MM.1S (cell line): ENCODE measurements around the gene ADRB2.

Experiments
- DNase-seq: peaks from one replicate; pipeline ENCODE4 v3.0.0-alpha.2; 2015
- H2AFZ ChIP-seq: fragments of 300-600 bp; sonication (generic); 2 replicates; pipeline ENCODE4 v1.6.0; 2016; ENCODE audit warnings: antibody characterized with exemption, low read length
- H3F3A ChIP-seq: fragments of 300-600 bp; sonication (generic); 2 replicates; pipeline ENCODE4 v1.6.1; 2016; ENCODE audit warnings: mild to moderate bottlenecking, antibody characterized with exemption, low read length, moderate library complexity, mixed read lengths; ENCODE audit not compliant: insufficient read depth
- H3K27ac ChIP-seq: fragments of 300-600 bp; sonication (generic); 2 replicates; pipeline ENCODE4 v1.5.1; 2016; ENCODE audit warnings: mild to moderate bottlenecking, low read length
- H3K27me3 ChIP-seq: fragments of 300-600 bp; sonication (generic); replicated peaks from 2 replicates; pipeline ENCODE4 v1.6.0; 2016; ENCODE audit warnings: low read length; ENCODE audit not compliant: insufficient read depth
- H3K36me3 ChIP-seq: fragments of 300-600 bp; sonication (generic); replicated peaks from 2 replicates; pipeline ENCODE4 v1.6.1; 2016; ENCODE audit warnings: mild to moderate bottlenecking, low read length, mixed read lengths; ENCODE audit not compliant: insufficient read depth
- H3K4me1 ChIP-seq: fragments of 300-600 bp; sonication (generic); 2 replicates; pipeline ENCODE4 v1.6.1; 2016; ENCODE audit warnings: low read length, mixed read lengths
- H3K4me2 ChIP-seq: fragments of 300-600 bp; sonication (generic); 2 replicates; pipeline ENCODE4 v1.6.0; 2016; ENCODE audit warnings: low read depth, low read length
- H3K4me3 ChIP-seq: fragments of 300-600 bp; sonication (generic); 2 replicates; pipeline ENCODE4 v1.5.1; 2016; ENCODE audit warnings: low read length, mixed read lengths
- H3K79me2 ChIP-seq: fragments of 300-600 bp; sonication (generic); 2 replicates; pipeline ENCODE4 v1.6.1; 2016; ENCODE audit warnings: mixed run types, low read length, mixed read lengths
- H3K9ac ChIP-seq: fragments of 300-600 bp; sonication (generic); 2 replicates; pipeline ENCODE4 v1.6.1; 2016; ENCODE audit warnings: low read length, mixed read lengths
- H3K9me2 ChIP-seq: fragments of 300-600 bp; sonication (generic); replicated peaks from 2 replicates; pipeline ENCODE4 v1.6.1; 2016; ENCODE audit warnings: mild to moderate bottlenecking, low read length, mixed read lengths; ENCODE audit not compliant: insufficient read depth
- H3K9me3 ChIP-seq: fragments of 300-600 bp; sonication (generic); replicated peaks from 2 replicates; pipeline ENCODE4 v1.6.1; 2016; ENCODE audit warnings: mild to moderate bottlenecking, low read length, mixed read lengths; ENCODE audit not compliant: insufficient read depth
- H4K20me1 ChIP-seq: fragments of 300-600 bp; sonication (generic); 2 replicates; pipeline ENCODE4 v1.6.1; 2016; ENCODE audit warnings: mild to moderate bottlenecking, low read length, moderate library complexity, mixed read lengths; ENCODE audit not compliant: insufficient read depth
- CTCF ChIP-seq: fragments of 300-600 bp; sonication (generic); IDR thresholded peaks from 2 replicates; pipeline ENCODE4 v1.5.1; 2016; ENCODE audit warnings: antibody characterized with exemption, low read length, mixed read lengths
- EZH2 ChIP-seq: fragments of 300-600 bp; sonication (generic); optimal IDR thresholded peaks from 2 replicates; pipeline ENCODE3; 2017; ENCODE audit warnings: low read depth, mild to moderate bottlenecking, antibody characterized with exemption, low read length, mixed read lengths
- EZH2phosphoT487 ChIP-seq: fragments of 300-600 bp; sonication (generic); IDR thresholded peaks from 2 replicates; pipeline ENCODE4 v1.6.1; 2018; ENCODE audit warnings: antibody characterized with exemption, low read length

Gene ADRB2

GRCh38 chr5:148781766-148782165 lies 44.6 kb upstream of the ADRB2 start:
- H3K79me2 ChIP-seq, result no peaks in the 10 kb centered on the region
- H3K9ac ChIP-seq, result no peak overlapping the region
- no peak overlapping the region for H3K4me2 ChIP-seq
- H3K27me3 ChIP-seq, result no peaks in the 10 kb centered on the region
- H2AFZ ChIP-seq, result no peak overlapping the region
- H3K27ac ChIP-seq, result no peak overlapping the region
- H3K9me2 ChIP-seq, result no peaks in the 10 kb centered on the region
- no peaks in the 10 kb centered on the region for H4K20me1 ChIP-seq
- no peak overlapping the region for H3K4me3 ChIP-seq
- no peak for TF ChIP-seq EZH2
- no peak for TF ChIP-seq EZH2phosphoT487
- no peak for TF ChIP-seq CTCF
- no peaks in the 10 kb centered on the region for H3K36me3 ChIP-seq
- no peak for DNase-seq
- no peaks in the 10 kb centered on the region for H3K4me1 ChIP-seq
- no peaks in the 10 kb centered on the region for H3F3A ChIP-seq
- no peaks in the 10 kb centered on the region for H3K9me3 ChIP-seq

DNA sequence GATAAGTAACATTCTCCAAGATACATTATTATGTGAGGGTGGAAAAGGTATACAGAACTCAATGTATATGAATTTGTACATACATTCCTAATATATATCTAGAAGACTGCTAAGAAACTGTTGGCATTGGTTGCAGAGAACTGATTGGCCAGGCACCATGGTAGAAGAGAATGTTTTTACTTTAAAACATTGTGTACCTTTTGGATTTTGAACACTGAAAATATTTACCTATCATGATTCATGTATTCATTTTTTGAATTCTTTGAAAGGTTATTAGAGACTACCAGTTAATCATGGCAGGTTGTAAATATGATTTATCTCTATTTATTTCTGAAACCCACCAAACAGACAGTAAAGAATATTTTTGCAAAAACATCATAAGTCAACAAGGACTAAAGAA lies 41.2 kb upstream of the ADRB2 start:
- H3F3A ChIP-seq, result no peaks in the 10 kb centered on the region
- H4K20me1 ChIP-seq, result no peaks in the 10 kb centered on the region
- H3K9me2 ChIP-seq, result no peaks in the 10 kb centered on the region
- no peak overlapping the region for H3K27ac ChIP-seq
- H3K9ac ChIP-seq, result no peak overlapping the region
- no peaks in the 10 kb centered on the region for H3K27me3 ChIP-seq
- no peak overlapping the region for H3K4me2 ChIP-seq
- H3K9me3 ChIP-seq, result no peaks in the 10 kb centered on the region
- no peak for DNase-seq
- no peaks in the 10 kb centered on the region for H3K79me2 ChIP-seq
- no peaks in the 10 kb centered on the region for H3K4me1 ChIP-seq
- no peak overlapping the region for H3K4me3 ChIP-seq
- no peak for TF ChIP-seq EZH2
- no peak for TF ChIP-seq CTCF
- TF ChIP-seq EZH2phosphoT487, result no peak
- no peak overlapping the region for H2AFZ ChIP-seq
- no peaks in the 10 kb centered on the region for H3K36me3 ChIP-seq

- Histone ChIP-seq H3K27ac (no peak overlapping the region), H3K27me3 (no peaks in the 10 kb centered on the region), H3K9me3 (no peaks in the 10 kb centered on the region)
Measured at GRCh38 chr5:148786456-148786855, 40.0 kb upstream of the ADRB2 start.

More at GRCh38 chr5:148786456-148786855, 40.0 kb upstream of the ADRB2 start:
- H3K79me2 ChIP-seq, result no peaks in the 10 kb centered on the region
- no peaks in the 10 kb centered on the region for H4K20me1 ChIP-seq
- H3K36me3 ChIP-seq, result no peaks in the 10 kb centered on the region
- H3K4me3 ChIP-seq, result no peak overlapping the region
- H2AFZ ChIP-seq, result no peak overlapping the region
- TF ChIP-seq CTCF (no peak), EZH2 (no peak), EZH2phosphoT487 (no peak)
- no peaks in the 10 kb centered on the region for H3F3A ChIP-seq
- no peaks in the 10 kb centered on the region for H3K4me1 ChIP-seq
- no peaks in the 10 kb centered on the region for H3K9me2 ChIP-seq
- DNase-seq, result no peak
- H3K9ac ChIP-seq, result no peak overlapping the region
- H3K4me2 ChIP-seq, result no peak overlapping the region
